DMS 273 (cell line): Measurements from ENCODE around the gene NOC2L.

Experiments used
- DNase-seq: peaks from one replicate; lab custom pipeline; 2025; ENCODE audit not compliant: unreplicated experiment; lab: John Stamatoyannopoulos, UW

The NOC2L gene

GRCh38 chr1:919271-919872, 39.7 kb downstream of the NOC2L start:
- no peak for DNase-seq

DNA sequence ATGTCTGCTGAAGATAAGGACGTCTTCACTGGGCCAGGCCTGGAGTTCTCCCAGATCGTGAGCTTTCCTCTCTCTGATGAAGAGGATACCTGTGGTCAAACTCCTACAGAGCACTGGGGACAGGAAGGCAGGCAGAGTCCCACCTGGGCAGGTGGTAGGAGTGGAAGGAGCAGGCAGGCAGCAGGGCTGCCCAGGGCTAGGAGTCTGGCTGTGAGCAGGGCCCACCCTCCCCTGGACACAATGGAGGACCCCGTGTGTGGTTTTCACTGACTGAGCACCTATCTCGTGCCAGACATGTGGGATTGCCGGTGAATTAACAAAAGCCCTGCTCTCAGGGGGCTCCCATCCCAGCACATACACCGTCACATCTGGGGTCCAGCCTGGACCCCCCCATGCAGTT, 40.2 kb downstream of the NOC2L start:
- no peak for DNase-seq

- DNase-seq = no peak
Observed at GRCh38 chr1:918353-918752, 40.7 kb downstream of the NOC2L start.

- no peak for DNase-seq
Observed at GRCh38 chr1:917466-918091, 41.5 kb downstream of the NOC2L start.

DNA sequence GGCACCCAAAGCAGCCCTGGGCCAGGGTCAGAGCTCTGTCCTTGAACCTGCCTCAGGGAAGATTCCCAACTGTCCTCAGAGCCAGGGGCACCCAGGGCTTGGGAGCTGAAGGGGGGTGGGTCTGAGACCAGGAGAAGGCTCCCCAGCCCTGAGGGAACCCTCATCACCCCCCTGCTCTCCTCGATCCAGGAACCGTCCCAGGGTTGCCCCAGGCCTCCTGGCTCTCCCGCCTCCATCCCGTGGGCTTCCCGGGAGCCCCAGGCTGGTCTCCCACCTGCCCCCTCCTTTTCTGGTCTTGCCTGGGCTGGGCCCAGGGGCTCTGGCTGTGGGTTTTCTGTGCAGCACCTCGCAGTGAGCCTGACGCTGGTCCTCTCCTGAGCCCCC, 42.0 kb downstream of the NOC2L start:
- DNase-seq = peak; percentile 72

DNA sequence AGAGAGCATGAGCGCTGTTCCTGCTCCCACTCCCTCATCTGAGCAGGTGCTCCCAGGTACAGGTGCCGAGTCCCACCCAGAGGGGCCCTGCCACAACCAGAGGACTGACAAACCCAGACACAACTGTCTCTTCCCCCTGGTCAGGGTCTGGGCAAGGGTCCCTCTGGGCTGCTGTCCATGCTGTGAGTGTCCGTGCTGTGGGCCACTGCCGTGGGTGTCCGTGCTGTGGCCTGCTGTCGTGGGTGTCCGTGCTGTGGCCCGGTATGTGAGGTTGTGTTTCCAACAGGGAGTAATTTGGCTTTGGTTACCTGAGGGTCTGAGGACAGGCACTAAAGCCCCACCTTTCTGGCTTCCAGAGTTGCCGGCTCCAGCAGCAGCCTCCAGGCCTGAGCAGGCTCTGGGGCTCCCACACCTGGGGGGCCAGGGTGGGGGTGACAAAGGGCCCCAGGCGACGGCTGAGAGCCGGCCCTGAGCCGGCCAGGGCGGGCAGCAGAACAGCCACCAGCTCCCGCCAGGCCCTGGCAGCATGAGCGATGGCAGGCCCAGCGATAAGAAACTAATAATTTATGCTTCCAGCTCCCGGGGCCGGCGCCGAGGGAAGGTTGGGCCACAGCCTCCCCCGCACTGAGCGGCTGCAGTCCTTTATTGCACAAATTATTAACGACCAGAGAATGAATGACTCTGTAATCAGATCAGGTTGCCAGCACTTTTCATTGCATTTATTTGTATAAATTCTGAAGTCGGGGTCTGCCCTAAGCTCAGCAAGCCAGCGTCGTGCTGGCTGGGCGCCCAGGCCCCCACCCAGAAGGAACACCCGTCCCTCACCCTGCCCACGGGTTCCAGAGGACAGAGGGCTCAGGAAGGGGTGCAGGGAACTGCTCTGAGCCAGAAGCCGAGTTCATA, 42.6 kb downstream of the NOC2L start:
- DNase-seq = peak; percentile 80

- DNase-seq = peak; percentile 72
Observed at GRCh38 chr1:915295-916172, 43.5 kb downstream of the NOC2L start.

DNA sequence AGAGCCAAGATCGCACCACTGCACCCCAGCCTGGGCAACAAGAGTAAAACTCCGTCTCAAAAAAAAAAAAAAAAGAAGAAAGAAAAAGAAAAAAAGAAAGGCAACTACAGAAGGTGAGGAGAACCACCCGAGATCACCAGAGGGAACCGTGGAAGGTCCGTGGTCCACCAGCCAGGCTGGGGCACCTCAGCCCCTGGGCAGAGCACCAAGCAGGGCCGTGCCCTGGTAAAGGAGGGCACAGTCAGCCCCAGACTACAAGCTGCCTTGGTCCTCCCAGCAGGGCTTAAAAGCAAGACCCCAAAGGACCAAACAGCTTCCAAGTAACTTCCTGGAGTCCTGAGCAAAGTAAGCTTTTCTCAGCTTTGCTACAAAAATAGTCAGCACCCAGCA, 44.2 kb downstream of the NOC2L start:
- DNase-seq = no peak

DNA sequence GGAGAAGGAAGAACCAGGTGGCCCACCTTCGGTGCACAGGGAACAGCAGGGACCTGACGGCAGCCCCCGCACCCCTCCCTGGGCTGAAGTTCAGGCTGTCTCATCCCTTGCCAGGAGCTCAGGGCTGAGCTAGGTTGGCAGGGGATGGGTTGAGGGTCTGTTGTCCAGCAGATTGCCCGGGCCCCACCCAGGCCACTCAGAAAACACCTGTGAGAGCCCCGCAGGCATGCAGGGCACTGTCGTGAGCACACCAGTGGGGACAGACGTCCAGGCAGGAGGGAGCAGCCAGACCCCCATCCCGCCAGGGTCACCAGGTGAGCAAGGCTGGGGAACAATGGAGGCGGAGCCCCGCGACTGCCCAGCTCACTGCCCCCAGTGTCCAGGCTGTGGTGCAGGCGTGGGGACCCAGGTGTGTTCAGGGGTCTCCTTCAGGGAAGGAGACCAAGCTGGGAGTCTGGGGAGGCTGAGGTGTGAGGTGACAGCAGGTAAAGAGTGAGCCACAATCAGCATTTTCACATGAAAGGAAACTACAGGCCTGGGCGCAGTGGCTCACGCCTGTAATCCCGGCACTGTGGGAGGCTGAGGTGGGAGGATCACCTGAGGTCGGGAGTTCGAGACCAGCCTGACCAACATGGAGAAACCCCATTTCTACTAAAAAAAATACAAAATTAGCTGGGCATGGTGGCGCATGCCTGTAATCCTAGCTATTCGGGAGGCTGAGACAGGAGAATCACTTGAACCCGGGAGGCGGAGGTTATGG, 44.7 kb downstream of the NOC2L start:
- no peak for DNase-seq

- DNase-seq = no peak
Observed at GRCh38 chr1:913491-914130, 45.4 kb downstream of the NOC2L start.

- DNase-seq = no peak
Observed at GRCh38 chr1:912740-913301, 46.2 kb downstream of the NOC2L start.

- DNase-seq = no peak
Observed at GRCh38 chr1:911875-912739, 46.9 kb downstream of the NOC2L start.

DNA sequence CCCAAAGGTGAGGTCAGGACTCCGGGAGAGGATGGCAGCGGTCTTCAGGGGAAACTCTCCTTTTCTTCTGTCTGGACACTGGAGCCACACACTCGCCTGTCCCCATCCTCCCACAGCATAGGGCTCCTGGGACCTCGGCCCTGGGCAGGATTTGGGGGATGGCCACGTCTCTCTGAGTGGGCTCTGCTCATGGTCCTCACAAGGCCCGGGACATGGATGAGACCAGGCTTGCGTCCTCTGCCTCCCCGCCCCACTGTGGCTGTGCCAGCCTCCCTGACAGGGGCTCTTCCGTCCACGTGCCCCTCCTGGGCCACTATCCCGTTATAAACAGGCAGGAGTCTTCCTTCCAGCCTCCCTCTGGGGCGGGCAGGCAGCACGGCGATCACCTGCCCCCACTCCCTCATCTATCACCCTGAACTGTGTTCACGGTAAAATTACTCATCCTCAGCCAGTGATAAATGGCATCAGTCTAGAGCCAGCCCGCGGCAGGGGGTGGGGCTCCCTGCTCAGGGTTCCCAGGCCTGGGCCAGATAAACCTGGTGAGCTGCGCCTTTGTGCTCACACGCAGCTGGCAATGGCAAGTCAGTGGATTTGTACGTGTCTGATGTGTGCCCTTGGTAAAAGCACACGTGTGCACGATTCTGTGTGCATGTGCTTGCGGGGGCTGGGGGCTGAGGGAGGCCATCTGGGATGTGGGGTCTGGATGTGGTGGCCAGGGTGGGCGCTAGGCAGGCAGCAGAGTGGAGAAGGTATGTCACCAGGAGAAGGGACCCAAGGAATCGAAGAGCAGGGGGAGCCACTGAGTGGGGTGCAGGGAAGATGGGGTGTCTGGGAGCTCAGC, 48.0 kb downstream of the NOC2L start:
- DNase-seq = no peak

- no peak for DNase-seq
Observed at GRCh38 chr1:910311-910880, 48.7 kb downstream of the NOC2L start.

DNA sequence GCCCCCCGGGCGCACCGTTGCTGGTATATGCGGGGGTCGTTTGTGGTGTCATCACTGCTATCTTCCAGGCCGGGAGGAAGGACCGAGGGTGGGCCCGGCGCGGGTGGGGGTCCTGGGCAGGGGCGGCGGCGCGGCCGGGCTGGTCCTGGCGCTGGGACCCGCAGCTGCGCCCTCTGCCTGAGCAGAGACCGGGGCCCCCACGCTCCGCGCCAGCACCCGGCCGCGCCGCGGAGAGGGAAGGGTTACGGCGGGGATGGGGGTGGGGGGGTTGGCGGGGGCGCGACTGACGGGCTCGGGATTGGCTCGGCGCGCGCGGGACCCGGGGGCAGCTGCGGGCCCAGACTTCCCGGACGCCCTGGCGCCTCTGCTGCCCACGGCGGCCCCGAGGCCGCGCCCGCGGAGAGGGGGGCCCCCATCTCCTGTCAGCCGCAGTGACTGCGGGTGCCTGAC, 49.2 kb downstream of the NOC2L start:
- no peak for DNase-seq

DNA sequence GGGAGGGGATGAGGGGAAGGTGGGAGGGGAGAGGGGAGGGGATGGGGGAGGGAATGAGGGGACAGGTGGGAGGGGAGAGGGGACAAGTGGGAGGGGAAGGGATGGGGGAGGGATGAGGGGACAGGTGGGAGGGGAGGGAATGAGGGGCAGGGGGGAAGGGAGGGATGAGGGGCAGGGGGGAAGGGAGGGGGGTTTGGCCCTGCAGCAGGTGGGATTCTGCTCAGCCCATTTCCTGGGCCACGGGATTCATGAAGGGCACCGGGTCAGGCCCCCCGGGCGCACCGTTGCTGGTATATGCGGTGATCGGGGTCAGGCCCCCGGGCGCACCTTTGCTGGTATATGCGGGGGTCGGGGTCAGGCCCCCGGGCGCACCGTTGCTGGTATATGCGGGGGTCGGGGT, 50.4 kb downstream of the NOC2L start:
- no peak for DNase-seq
